Parathyroid adenoma (tissue), 2 donors: ENCODE data around the gene IARS1.

Experiments
- H2AFZ ChIP-seq: fragments of 300-600 bp; sonication (generic); one replicate; pipeline ENCODE4 v1.7.0; 2017; ENCODE audit warnings: antibody characterized with exemption, mild to moderate bottlenecking
- H3K27ac ChIP-seq: fragments of 300-600 bp; sonication (generic); one replicate; pipeline ENCODE4 v1.7.0; 2017
- H3K27me3 ChIP-seq: fragments of 300-600 bp; sonication (generic); one replicate; pipeline ENCODE4 v1.7.0; 2017; ENCODE audit warnings: low read length; ENCODE audit not compliant: control insufficient read depth, insufficient read depth
- H3K36me3 ChIP-seq: fragments of 300-600 bp; sonication (generic); one replicate; pipeline ENCODE4 v1.7.0; 2017; ENCODE audit warnings: low read length; ENCODE audit not compliant: control insufficient read depth, insufficient read depth
- H3K4me1 ChIP-seq: fragments of 300-600 bp; sonication (generic); one replicate; pipeline ENCODE4 v1.7.0; 2017; ENCODE audit warnings: control low read depth
- H3K4me2 ChIP-seq: fragments of 300-600 bp; sonication (generic); one replicate; pipeline ENCODE4 v1.7.0; 2017; ENCODE audit warnings: low read length
- H3K4me3 ChIP-seq: fragments of 300-600 bp; sonication (generic); one replicate; pipeline ENCODE4 v1.7.0; 2017; ENCODE audit warnings: low read depth, low read length
- H3K79me2 ChIP-seq: fragments of 300-600 bp; sonication (generic); one replicate; pipeline ENCODE4 v1.7.0; 2017; ENCODE audit warnings: control low read depth
- H3K9ac ChIP-seq: fragments of 300-600 bp; sonication (generic); one replicate; pipeline ENCODE4 v1.7.0; 2017; ENCODE audit warnings: mild to moderate bottlenecking
- H3K9me3 ChIP-seq: fragments of 300-600 bp; sonication (generic); one replicate; pipeline ENCODE4 v1.7.0; 2017; ENCODE audit warnings: low read length; ENCODE audit not compliant: control insufficient read depth
- CTCF ChIP-seq: fragments of 300-600 bp; sonication (generic); IDR thresholded peaks from one replicate; pipeline ENCODE4 v1.7.0; 2017; ENCODE audit warnings: antibody characterized with exemption, mild to moderate bottlenecking
- donor health status: primary hyperparathyroidism.

IARS1 gene

GRCh38 chr9:92275541-92275940, 18.0 kb downstream of the IARS1 start:
- H3K9ac ChIP-seq: no peak overlapping the region
- H3K4me3 ChIP-seq: no peak overlapping the region
- no peaks in the 10 kb centered on the region for H3K9me3 ChIP-seq
- no peak for TF ChIP-seq CTCF
- no peaks in the 10 kb centered on the region for H3K79me2 ChIP-seq
- no peaks in the 10 kb centered on the region for H3K27me3 ChIP-seq
- H2AFZ ChIP-seq: no peak overlapping the region
- H3K27ac ChIP-seq: no peak overlapping the region
- H3K4me1 ChIP-seq: no peaks in the 10 kb centered on the region
- H3K4me2 ChIP-seq: no peak overlapping the region
- no peaks in the 10 kb centered on the region for H3K36me3 ChIP-seq

GRCh38 chr9:92270511-92270910, 23.0 kb downstream of the IARS1 start:
- TF ChIP-seq CTCF: no peak
- no peak overlapping the region for H3K4me2 ChIP-seq
- H3K9ac ChIP-seq: no peak overlapping the region
- H3K4me1 ChIP-seq: no peaks in the 10 kb centered on the region
- no peaks in the 10 kb centered on the region for H3K79me2 ChIP-seq
- H3K36me3 ChIP-seq: no peaks in the 10 kb centered on the region
- H2AFZ ChIP-seq: no peak overlapping the region
- no peak overlapping the region for H3K27ac ChIP-seq
- no peaks in the 10 kb centered on the region for H3K27me3 ChIP-seq
- no peaks in the 10 kb centered on the region for H3K9me3 ChIP-seq
- no peak overlapping the region for H3K4me3 ChIP-seq

GRCh38 chr9:92266486-92266885, 27.0 kb downstream of the IARS1 start:
- H3K9ac ChIP-seq: no peak overlapping the region
- no peaks in the 10 kb centered on the region for H3K9me3 ChIP-seq
- no peak for TF ChIP-seq CTCF
- H3K27ac ChIP-seq: no peak overlapping the region
- no peaks in the 10 kb centered on the region for H3K4me1 ChIP-seq
- H3K79me2 ChIP-seq: no peaks in the 10 kb centered on the region
- H3K36me3 ChIP-seq: no peaks in the 10 kb centered on the region
- H3K4me3 ChIP-seq: no peak overlapping the region
- no peak overlapping the region for H2AFZ ChIP-seq
- no peaks in the 10 kb centered on the region for H3K27me3 ChIP-seq
- H3K4me2 ChIP-seq: no peak overlapping the region

GRCh38 chr9:92265154-92265553, 28.3 kb downstream of the IARS1 start:
- no peaks in the 10 kb centered on the region for H3K79me2 ChIP-seq
- no peaks in the 10 kb centered on the region for H3K4me1 ChIP-seq
- H3K9ac ChIP-seq: no peak overlapping the region
- no peak overlapping the region for H2AFZ ChIP-seq
- H3K4me3 ChIP-seq: no peak overlapping the region
- H3K4me2 ChIP-seq: no peak overlapping the region
- no peaks in the 10 kb centered on the region for H3K36me3 ChIP-seq
- no peak overlapping the region for H3K27ac ChIP-seq
- no peaks in the 10 kb centered on the region for H3K9me3 ChIP-seq
- no peak for TF ChIP-seq CTCF
- H3K27me3 ChIP-seq: no peaks in the 10 kb centered on the region

GRCh38 chr9:92263131-92263530, 30.4 kb downstream of the IARS1 start:
- no peak overlapping the region for H3K27ac ChIP-seq
- no peaks in the 10 kb centered on the region for H3K9me3 ChIP-seq
- H3K4me2 ChIP-seq: no peak overlapping the region
- H3K36me3 ChIP-seq: no peaks in the 10 kb centered on the region
- H3K4me3 ChIP-seq: no peak overlapping the region
- no peaks in the 10 kb centered on the region for H3K4me1 ChIP-seq
- TF ChIP-seq CTCF: no peak
- H3K27me3 ChIP-seq: no peaks in the 10 kb centered on the region
- H3K79me2 ChIP-seq: no peaks in the 10 kb centered on the region
- no peak overlapping the region for H3K9ac ChIP-seq
- no peak overlapping the region for H2AFZ ChIP-seq
